ENCODE measurements around the gene IL4R. TPM values are rescaled to one million over a fixed set of nuclear protein-coding genes. Genes with fewer than 3 reads are reported as not detected.

Gene IL4R
- total RNA-seq, 1 experiment from 2014 or later = 40.9 TPM

GRCh38 chr16:27330542-27330941 lies 16.8 kb downstream of the IL4R start:
- Histone ChIP-seq H3K27me3 (no peaks in the 10 kb centered on the region), H3K4me3 (no peak overlapping the region), H3K9me3 (peaks cover 10% of the 10 kb centered on the region; the same call in 1 of the 2 replicates), H3K36me3 (peaks cover 61% of the 10 kb centered on the region)
- DNase-seq = peak; percentile 93

GRCh38 chr16:27332105-27332504 lies 18.3 kb downstream of the IL4R start:
- DNase-seq = no peak
- H3K4me3 ChIP-seq = no peak overlapping the region
- no peaks in the 10 kb centered on the region for H3K27me3 ChIP-seq
- peaks cover 10% of the 10 kb centered on the region; the same call in 1 of the 2 replicates for H3K9me3 ChIP-seq
- peaks cover 72% of the 10 kb centered on the region for H3K36me3 ChIP-seq

GRCh38 chr16:27333104-27333503 lies 19.3 kb downstream of the IL4R start:
- H3K9me3 ChIP-seq = peaks cover 10% of the 10 kb centered on the region; the same call in 1 of the 2 replicates
- no peak overlapping the region for H3K4me3 ChIP-seq
- DNase-seq = no peak
- H3K27me3 ChIP-seq = no peaks in the 10 kb centered on the region
- peaks cover 74% of the 10 kb centered on the region for H3K36me3 ChIP-seq

GRCh38 chr16:27333549-27333948 lies 19.8 kb downstream of the IL4R start:
- Histone ChIP-seq H3K36me3 (peaks cover 76% of the 10 kb centered on the region), H3K27me3 (no peaks in the 10 kb centered on the region), H3K4me3 (no peak overlapping the region), H3K9me3 (peaks cover 14% of the 10 kb centered on the region; the same call in 1 of the 2 replicates)
- DNase-seq = no peak

- Histone ChIP-seq H3K4me3 (no peak overlapping the region), H3K36me3 (peaks cover 76% of the 10 kb centered on the region), H3K27me3 (no peaks in the 10 kb centered on the region), H3K9me3 (peaks cover 9% of the 10 kb centered on the region; the same call in 1 of the 2 replicates)
- DNase-seq = no peak
Observed at GRCh38 chr16:27334192-27334764, 20.5 kb downstream of the IL4R start.

- Histone ChIP-seq H3K27me3 (no peaks in the 10 kb centered on the region), H3K4me3 (no peak overlapping the region), H3K9me3 (peaks cover 9% of the 10 kb centered on the region; the same call in 1 of the 2 replicates), H3K36me3 (peaks cover 82% of the 10 kb centered on the region)
- DNase-seq = no peak
Observed at GRCh38 chr16:27334838-27335237, 21.1 kb downstream of the IL4R start.

GRCh38 chr16:27335349-27336053 lies 21.7 kb downstream of the IL4R start:
- no peak for DNase-seq

GRCh38 chr16:27337024-27337423 lies 23.2 kb downstream of the IL4R start:
- H3K27me3 ChIP-seq = no peaks in the 10 kb centered on the region
- no peak for DNase-seq
- H3K36me3 ChIP-seq = peaks cover 91% of the 10 kb centered on the region
- no peak overlapping the region for H3K4me3 ChIP-seq
- peaks cover 5% of the 10 kb centered on the region; the same call in 1 of the 2 replicates for H3K9me3 ChIP-seq

More at GRCh38 chr16:27335349-27336053, 21.7 kb downstream of the IL4R start:
- no peak overlapping the region for H3K4me3 ChIP-seq
- no peaks in the 10 kb centered on the region for H3K27me3 ChIP-seq
- peaks cover 88% of the 10 kb centered on the region for H3K36me3 ChIP-seq
- peaks cover 9% of the 10 kb centered on the region; the same call in 1 of the 2 replicates for H3K9me3 ChIP-seq

GRCh38 chr16:27339180-27339579 lies 25.4 kb downstream of the IL4R start:
- no peak for DNase-seq
- H3K36me3 ChIP-seq = peaks cover 90% of the 10 kb centered on the region
- no peak overlapping the region for H3K4me3 ChIP-seq
- peaks cover 5% of the 10 kb centered on the region; the same call in 1 of the 2 replicates for H3K9me3 ChIP-seq
- no peaks in the 10 kb centered on the region for H3K27me3 ChIP-seq

GRCh38 chr16:27340654-27341053 lies 26.9 kb downstream of the IL4R start:
- peaks cover 87% of the 10 kb centered on the region for H3K36me3 ChIP-seq
- H3K4me3 ChIP-seq = no peak overlapping the region
- H3K9me3 ChIP-seq = peaks cover 5% of the 10 kb centered on the region; the same call in 1 of the 2 replicates
- no peak for DNase-seq
- H3K27me3 ChIP-seq = no peaks in the 10 kb centered on the region

- H3K27me3 ChIP-seq = no peaks in the 10 kb centered on the region
- no peak for DNase-seq
- peaks cover 5% of the 10 kb centered on the region; the same call in 1 of the 2 replicates for H3K9me3 ChIP-seq
- H3K4me3 ChIP-seq = no peak overlapping the region
- H3K36me3 ChIP-seq = peaks cover 87% of the 10 kb centered on the region
Observed at GRCh38 chr16:27341549-27341948, 27.8 kb downstream of the IL4R start.

- H3K9me3 ChIP-seq = peaks cover 5% of the 10 kb centered on the region; the same call in 1 of the 2 replicates
- peaks cover 88% of the 10 kb centered on the region for H3K36me3 ChIP-seq
- no peaks in the 10 kb centered on the region for H3K27me3 ChIP-seq
- DNase-seq = no peak
- H3K4me3 ChIP-seq = no peak overlapping the region
Observed at GRCh38 chr16:27341971-27342370, 28.2 kb downstream of the IL4R start.

- no peak for DNase-seq
- Histone ChIP-seq H3K4me3 (no peak overlapping the region), H3K36me3 (peaks cover 93% of the 10 kb centered on the region), H3K9me3 (no peaks in the 10 kb centered on the region), H3K27me3 (no peaks in the 10 kb centered on the region)
Observed at GRCh38 chr16:27344721-27345120, 30.9 kb downstream of the IL4R start.

GRCh38 chr16:27345201-27345600 lies 31.4 kb downstream of the IL4R start:
- H3K9me3 ChIP-seq = no peaks in the 10 kb centered on the region
- no peaks in the 10 kb centered on the region for H3K27me3 ChIP-seq
- peaks cover 92% of the 10 kb centered on the region for H3K36me3 ChIP-seq
- no peak for DNase-seq
- no peak overlapping the region for H3K4me3 ChIP-seq

- 0 out of 2 replicates have a peak, but pooled peaks cover 4% of the 10 kb centered on the region for H3K9me3 ChIP-seq
Observed at GRCh38 chr16:27346819-27347218, 33.0 kb downstream of the IL4R start.

GRCh38 chr16:27347930-27348685 lies 34.3 kb downstream of the IL4R start:
- H3K36me3 ChIP-seq = peaks cover 91% of the 10 kb centered on the region
- no peak for DNase-seq
- H3K27me3 ChIP-seq = no peaks in the 10 kb centered on the region
- no peak overlapping the region for H3K4me3 ChIP-seq
- peaks cover 4% of the 10 kb centered on the region; the same call in 1 of the 2 replicates for H3K9me3 ChIP-seq

More at GRCh38 chr16:27346819-27347218, 33.0 kb downstream of the IL4R start:
- H3K27me3 ChIP-seq = no peaks in the 10 kb centered on the region
- DNase-seq = no peak
- no peak overlapping the region for H3K4me3 ChIP-seq
- peaks cover 91% of the 10 kb centered on the region for H3K36me3 ChIP-seq

- peaks cover 90% of the 10 kb centered on the region for H3K36me3 ChIP-seq
- no peak overlapping the region for H3K4me3 ChIP-seq
- no peaks in the 10 kb centered on the region for H3K27me3 ChIP-seq
- peaks cover 4% of the 10 kb centered on the region; the same call in 1 of the 2 replicates for H3K9me3 ChIP-seq
- no peak for DNase-seq
Observed at GRCh38 chr16:27349276-27349675, 35.5 kb downstream of the IL4R start.

Measured in MG63 (cell line).